A549 treated with CpdA at 1 μM for 4 hours (cell line): ENCODE data around the gene WDR3. TPM values are rescaled to one million over a fixed set of nuclear protein-coding genes. Genes with fewer than 3 reads are reported as not detected.

Source experiments
- total RNA-seq: library from RNA; stranded (reverse); fragments of 200-300 nt; extraction: Qiagen RNA extraction; gene quantifications from 5 replicates; pipeline ENCODE4 v1.2.3, GENCODE V29; 2022; ENCODE audit warnings: low read depth

Gene WDR3
- 30.4 to 36.4 TPM (median 34.8 TPM) in 5 replicates for total RNA-seq

DNA sequence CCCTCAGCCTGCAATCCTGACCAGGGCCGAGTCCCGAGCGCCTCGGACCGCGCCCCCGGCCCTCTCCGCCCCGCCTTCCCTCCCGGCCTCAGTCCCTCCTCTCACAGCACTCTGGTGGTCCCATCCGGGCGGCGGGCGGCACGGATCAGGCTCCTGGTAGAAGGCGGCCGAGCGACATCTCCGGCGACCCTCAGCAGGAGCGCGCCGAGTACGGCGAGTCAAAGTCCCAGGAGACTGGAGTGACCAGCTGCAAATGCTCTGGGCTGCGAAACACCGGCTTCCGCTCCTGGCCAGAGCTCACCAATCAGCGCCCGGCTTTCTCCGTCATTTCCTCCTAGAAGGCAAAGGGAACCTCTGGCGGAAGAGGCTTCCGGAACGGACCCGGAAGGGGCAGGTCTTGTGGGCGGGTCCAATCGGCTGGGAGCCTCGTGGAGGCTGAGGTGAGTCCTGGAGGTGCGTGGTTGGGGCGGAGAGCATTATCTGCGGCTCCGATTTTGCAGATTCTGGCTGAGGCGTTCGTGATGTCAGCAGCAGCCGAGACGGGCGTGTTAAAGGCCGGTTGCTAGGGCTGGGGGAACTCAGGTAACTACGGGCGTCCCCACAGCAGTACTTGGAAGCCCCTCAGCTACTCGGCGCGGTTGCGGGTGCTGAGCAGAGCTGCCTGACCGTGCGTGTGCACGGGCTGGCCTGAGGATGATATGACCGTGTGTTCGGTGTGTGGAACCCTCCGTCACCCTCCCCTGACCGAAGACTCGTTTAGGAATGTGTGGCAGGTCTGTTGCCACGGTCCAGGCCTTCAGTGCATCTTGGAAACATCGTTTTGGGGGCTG, at the start of gene WDR3, which contains the start of gene GDAP2:
Gene WDR3, plus strand, starts transcription at position 397 of the 830 bp plus-strand sequence. CDS start 3,581 bp downstream, outside the sequence.
Gene GDAP2, minus strand, starts transcription at position 279 of the 830 bp plus-strand sequence. CDS start 9,264 bp downstream, outside the sequence.

Other genes with a start within 250 kb of the WDR3 start
- 7.2 to 9.8 TPM (median 8.0 TPM) in 5 replicates for gene GDAP2, start 118 bp upstream of the WDR3 start, total RNA-seq